Pancreas (tissue), 10 donors: ENCODE results near the gene GRM7. TPM values are rescaled to one million over a fixed set of nuclear protein-coding genes. Genes with fewer than 3 reads are reported as not detected.

ENCODE experiments used
- ATAC-seq, 4 donors: fragments of 200-7000 bp; cut with Tn5 transposase; one replicate each; pipeline versions ENCODE4 v1.8.0 to v1.9.1; 2020; ENCODE audit warnings: mild to moderate bottlenecking in 4 of 4, moderate library complexity in 4 of 4
- DNase-seq, 6 donors: peaks; one replicate each; pipeline ENCODE4 v3.0.0-alpha.2; 2020
- FAIRE-seq: peaks from 2 replicates; lab custom pipeline; 2012; peaks lifted over from hg19 to GRCh38; lab: Jason Lieb, UNC
- H3K27ac ChIP-seq, 4 donors: fragments of 200-600 bp; sonication (generic); 1 replicate in 3 of 4; 2 replicates in 1 of 4; pipeline versions ENCODE4 v1.5.0 to v1.8.0; 2020
- H3K27me3 ChIP-seq, 4 donors: fragments of 200-600 bp; one replicate each; pipeline ENCODE4 v1.8.0; 2021
- H3K36me3 ChIP-seq, 3 donors: fragments of 200-600 bp; sonication (generic) in 1 of 3; one replicate each; pipeline versions ENCODE4 v1.5.0 to v1.8.0; 2020 to 2021
- H3K4me1 ChIP-seq, 3 donors: fragments of 200-600 bp; one replicate each; pipeline ENCODE4 v1.8.0; 2021
- H3K4me3 ChIP-seq, 4 donors: fragments of 200-600 bp; sonication (generic) in 2 of 4; one replicate each; pipeline versions ENCODE4 v1.5.0 to v1.8.0; 2020 to 2021
- H3K9me3 ChIP-seq, 4 donors: fragments of 200-600 bp; one replicate each; pipeline ENCODE4 v1.8.0; 2021
- CTCF ChIP-seq, 4 donors: fragments of 200-600 bp; sonication (generic) in 3 of 4; IDR thresholded peaks; one replicate each; pipeline versions ENCODE4 v1.5.0 to v1.8.0; 2021; ENCODE audit warnings: antibody characterized with exemption in 4 of 4
- WGBS, 2 donors: extraction: QIAGEN DNeasy Blood & Tissue Kit; methylation state at CpG; one replicate each; pipeline ENCODE4 v1.1.7; 2013; 5-methylcytosine and 5-hydroxymethylcytosine counted together
- intact Hi-C, 3 donors: fragments of 100-400 bp; cut with DNase I; formaldehyde crosslinking; loops; one replicate each; pipeline versions ENCODE4 v1.11.1 to v1.14.2; 2022
- polyA plus RNA-seq, 2 donors: library from polyadenylated mRNA; stranded (reverse); fragments of 200-250 nt; gene quantifications; one replicate each; pipeline ENCODE4 v1.2.3, GENCODE V29; 2013
- total RNA-seq, 6 donors: library from RNA; stranded (reverse); fragmentation: NEBNext Ultra II Directional in 4 of 6; extraction: Animal tissue kit (Norgen Biotek cat#: 25700) in 4 of 6; gene quantifications; one replicate each; pipeline versions ENCODE4 v1.2.1 to v1.2.4, GENCODE V29; 2021 to 2023
- donor health status: healthy with polysubstance abuse.
- donor health status: DM: no; HTN: no; CAD: no; lungs with moderate emphysema.
- donor health status: DM: no; HTN: no; CAD: no.
- donor health status: control.
- donor health status: control.
- donor health status: Bipolar disorder and iron deficiency.
- donor health status: DM: yes; HTN: yes; CAD: no.
- donor health status: DM: no; HTN: no; CAD: no.
- donor health status: DM: no; HTN: no; CAD: no.
- donor health status: DM: yes; HTN: yes; CAD: no.

Gene GRM7
- total and polyA plus RNA-seq, 8 donors, result 0.03 to 0.28 (median 0.18) TPM; not detected in 4

GRCh38 chr3:7512048-7512447 is 651.1 kb downstream of the GRM7 start:
- no peak for FAIRE-seq
- 88 to 90% methylated on average over 1 of the region's 1 CpG for WGBS, 2 donors
- Histone ChIP-seq H3K27me3 (no peaks in the 10 kb centered on the region), H3K9me3 (no peaks in the 10 kb centered on the region), H3K4me3 (no peak overlapping the region), H3K27ac (no peak overlapping the region), H3K36me3 (no peaks in the 10 kb centered on the region), H3K4me1 (peaks cover 0 to 12% (median 0%) of the 10 kb centered on the region in 3 donors)
- intact Hi-C loops, result no loop called here
- no peak for TF ChIP-seq CTCF (IDR thresholded peaks at IDR 0.05)
- no peak for DNase-seq
- no peak for ATAC-seq

GRCh38 chr3:7518026-7518425 is 657.1 kb downstream of the GRM7 start:
- intact Hi-C loops, result no loop called here

GRCh38 chr3:7518456-7518855 is 657.5 kb downstream of the GRM7 start:
- Histone ChIP-seq H3K9me3 (no peaks in the 10 kb centered on the region), H3K27me3 (no peaks in the 10 kb centered on the region), H3K36me3 (no peaks in the 10 kb centered on the region), H3K27ac (no peak overlapping the region), H3K4me3 (no peak overlapping the region), H3K4me1 (peaks cover 0 to 5% (median 4%) of the 10 kb centered on the region in 3 donors)
- FAIRE-seq (no peak), ATAC-seq (peak in 2 of 4 donors; percentile 58 to 70), DNase-seq (peak in 2 of 6 donors; percentile 16 to 19)
- intact Hi-C loops, result no loop called here
- TF ChIP-seq CTCF (IDR thresholded peaks at IDR 0.05), result no peak

More at GRCh38 chr3:7518026-7518425, 657.1 kb downstream of the GRM7 start:
- no peaks in the 10 kb centered on the region for H3K36me3 ChIP-seq
- DNase-seq, result no peak
- no peak overlapping the region for H3K27ac ChIP-seq
- no peaks in the 10 kb centered on the region for H3K27me3 ChIP-seq
- peak in 2 of 4 donors; percentile 13 to 23 for ATAC-seq
- peaks cover 0 to 5% (median 4%) of the 10 kb centered on the region in 3 donors for H3K4me1 ChIP-seq
- H3K4me3 ChIP-seq, result no peak overlapping the region
- no peaks in the 10 kb centered on the region for H3K9me3 ChIP-seq
- no peak for TF ChIP-seq CTCF (IDR thresholded peaks at IDR 0.05)
- WGBS, 2 donors, result 58 to 66% methylated on average over 3 of the region's 3 CpGs
- no peak for FAIRE-seq

GRCh38 chr3:7520059-7520458 is 659.1 kb downstream of the GRM7 start:
- Histone ChIP-seq H3K27ac (no peak overlapping the region), H3K36me3 (no peaks in the 10 kb centered on the region), H3K4me3 (no peak overlapping the region), H3K4me1 (peaks cover 0 to 5% (median 4%) of the 10 kb centered on the region in 3 donors), H3K9me3 (no peaks in the 10 kb centered on the region), H3K27me3 (no peaks in the 10 kb centered on the region)
- WGBS, 2 donors, result 92 to 94% methylated on average over 1 of the region's 1 CpG
- FAIRE-seq (no peak), DNase-seq (no peak), ATAC-seq (no peak)
- TF ChIP-seq CTCF (IDR thresholded peaks at IDR 0.05), result no peak
- intact Hi-C loops, result no loop called here

- ATAC-seq (no peak), FAIRE-seq (no peak), DNase-seq (no peak)
- peaks cover 0 to 5% (median 4%) of the 10 kb centered on the region in 3 donors for H3K4me1 ChIP-seq
- H3K9me3 ChIP-seq, result no peaks in the 10 kb centered on the region
- no peaks in the 10 kb centered on the region for H3K36me3 ChIP-seq
- TF ChIP-seq CTCF (IDR thresholded peaks at IDR 0.05), result no peak
- intact Hi-C loops, result no loop called here
- no peak overlapping the region for H3K4me3 ChIP-seq
- WGBS, 2 donors, result 91 to 100% methylated on average over 1 of the region's 1 CpG
- H3K27ac ChIP-seq, result no peak overlapping the region
- H3K27me3 ChIP-seq, result no peaks in the 10 kb centered on the region
Observed at GRCh38 chr3:7520593-7520992, 659.7 kb downstream of the GRM7 start.
